ENCODE data around the gene PACS1. TPM values are rescaled to one million over a fixed set of nuclear protein-coding genes. Genes with fewer than 3 reads are reported as not detected.

PACS1 gene
- polyA plus RNA-seq, 3 donors: 8.1 to 36.8 (median 12.4) TPM

- Mint-ChIP-seq H3K36me3 (peaks cover 6 to 7% of the 10 kb centered on the region in 2 donors), H3K4me3 (peak within 1 kb of the TSS in 1 of 2 donors; percentile 62), H3K9me3 (peaks cover 0 to 4% (median 0%) of the 10 kb centered on the region in 7 donors), H3K27me3 (ENCODE audit: low read depth in 3 of 3) (peaks cover 18 to 31% (median 27%) of the 10 kb centered on the region in 3 donors), H3K4me1 (peaks cover 28% of the 10 kb centered on the region), H3K27ac (peak within 1 kb of the TSS in 1 of 7 donors; percentile 21)
- Histone ChIP-seq H4K20me1 (ENCODE audit: insufficient read depth, low read length) (peaks cover 5% of the 10 kb centered on the region), H3K9ac (ENCODE audit: insufficient read depth, low read length, poor library complexity, severe bottlenecking) (no peak within 1 kb of the TSS), H3K27ac (ENCODE audit: low read depth in 1 of 2, low read length in 2 of 2) (no peak within 1 kb of the TSS), H3K79me2 (ENCODE audit: insufficient read depth, low read length) (peaks cover 16% of the 10 kb centered on the region), H2AFZ (ENCODE audit: insufficient read depth, low read depth, low read length, poor library complexity, severe bottlenecking) (no peak within 1 kb of the TSS), H3K9me3 (replicated peaks in 1 of 2; ENCODE audit: control insufficient read depth in 1 of 2, insufficient read depth in 1 of 2, low read length in 2 of 2) (no peaks in the 10 kb centered on the region), H3K4me3 (replicated peaks in 1 of 3; ENCODE audit: low read depth in 2 of 3, low read length in 3 of 3) (no peak within 1 kb of the TSS), H3K36me3 (replicated peaks in 1 of 2; ENCODE audit: control insufficient read depth in 1 of 2, insufficient read depth in 2 of 2, low read length in 2 of 2) (no peaks in the 10 kb centered on the region), H3K4me2 (replicated peaks; ENCODE audit: extremely low read depth, low read length, poor library complexity, severe bottlenecking) (no peak within 1 kb of the TSS), H3K27me3 (ENCODE audit: control insufficient read depth in 2 of 2, insufficient read depth in 2 of 2, low read length in 2 of 2) (peaks cover 2 to 19% of the 10 kb centered on the region in 2 donors), H3K4me1 (ENCODE audit: control insufficient read depth in 1 of 2, insufficient read depth in 2 of 2, low read length in 2 of 2) (peaks cover 16 to 26% of the 10 kb centered on the region in 2 donors)
- TF ChIP-seq, protein P1, sequence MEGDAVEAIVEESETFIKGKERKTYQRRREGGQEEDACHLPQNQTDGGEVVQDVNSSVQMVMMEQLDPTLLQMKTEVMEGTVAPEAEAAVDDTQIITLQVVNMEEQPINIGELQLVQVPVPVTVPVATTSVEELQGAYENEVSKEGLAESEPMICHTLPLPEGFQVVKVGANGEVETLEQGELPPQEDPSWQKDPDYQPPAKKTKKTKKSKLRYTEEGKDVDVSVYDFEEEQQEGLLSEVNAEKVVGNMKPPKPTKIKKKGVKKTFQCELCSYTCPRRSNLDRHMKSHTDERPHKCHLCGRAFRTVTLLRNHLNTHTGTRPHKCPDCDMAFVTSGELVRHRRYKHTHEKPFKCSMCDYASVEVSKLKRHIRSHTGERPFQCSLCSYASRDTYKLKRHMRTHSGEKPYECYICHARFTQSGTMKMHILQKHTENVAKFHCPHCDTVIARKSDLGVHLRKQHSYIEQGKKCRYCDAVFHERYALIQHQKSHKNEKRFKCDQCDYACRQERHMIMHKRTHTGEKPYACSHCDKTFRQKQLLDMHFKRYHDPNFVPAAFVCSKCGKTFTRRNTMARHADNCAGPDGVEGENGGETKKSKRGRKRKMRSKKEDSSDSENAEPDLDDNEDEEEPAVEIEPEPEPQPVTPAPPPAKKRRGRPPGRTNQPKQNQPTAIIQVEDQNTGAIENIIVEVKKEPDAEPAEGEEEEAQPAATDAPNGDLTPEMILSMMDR (IDR thresholded peaks at IDR 0.05): no peak
- 17% methylated on average over 22 of the region's 39 CpGs for WGBS (ENCODE audit: insufficient coverage)
- intact Hi-C loops (cut with micrococcal nuclease): no loop called here
- no peak for DNase-seq
Observed at GRCh38 chr11:66048547-66049323, 21.3 kb upstream of the PACS1 start, which contains the start of gene GAL3ST3. Gene GAL3ST3, minus strand, starts transcription at chr11:66049161. Its CDS starts 3,746 bp downstream, at chr11:66045415.

GRCh38 chr11:66050581-66051231 lies 19.4 kb upstream of the PACS1 start:
- Mint-ChIP-seq H3K27me3 (ENCODE audit: low read depth in 3 of 3) (peaks cover 18 to 25% (median 18%) of the 10 kb centered on the region in 3 donors), H3K9me3 (peaks cover 0 to 4% (median 0%) of the 10 kb centered on the region in 7 donors), H3K4me3 (no peak overlapping the region), H3K27ac (peak overlapping the region in 2 of 7 donors; percentile 33 to 57), H3K36me3 (peaks cover 19 to 24% of the 10 kb centered on the region in 2 donors), H3K4me1 (peaks cover 20% of the 10 kb centered on the region)
- Histone ChIP-seq H3K36me3 (replicated peaks in 1 of 2; ENCODE audit: control insufficient read depth in 1 of 2, insufficient read depth in 2 of 2, low read length in 2 of 2) (peaks cover 13 to 15% of the 10 kb centered on the region in 2 donors), H3K4me1 (ENCODE audit: control insufficient read depth in 1 of 2, insufficient read depth in 2 of 2, low read length in 2 of 2) (peaks cover 16 to 26% of the 10 kb centered on the region in 2 donors), H3K4me2 (replicated peaks; ENCODE audit: extremely low read depth, low read length, poor library complexity, severe bottlenecking) (peak overlapping the region; percentile 85), H4K20me1 (ENCODE audit: insufficient read depth, low read length) (peaks cover 5% of the 10 kb centered on the region), H3K9ac (ENCODE audit: insufficient read depth, low read length, poor library complexity, severe bottlenecking) (no peak overlapping the region), H3K27me3 (ENCODE audit: control insufficient read depth in 2 of 2, insufficient read depth in 2 of 2, low read length in 2 of 2) (peaks cover 2 to 19% of the 10 kb centered on the region in 2 donors), H2AFZ (ENCODE audit: insufficient read depth, low read depth, low read length, poor library complexity, severe bottlenecking) (peak overlapping the region; percentile 94), H3K79me2 (ENCODE audit: insufficient read depth, low read length) (peaks cover 34% of the 10 kb centered on the region), H3K9me3 (replicated peaks in 1 of 2; ENCODE audit: control insufficient read depth in 1 of 2, insufficient read depth in 1 of 2, low read length in 2 of 2) (no peaks in the 10 kb centered on the region), H3K4me3 (replicated peaks in 1 of 3; ENCODE audit: low read depth in 2 of 3, low read length in 3 of 3) (no peak overlapping the region), H3K27ac (ENCODE audit: low read depth in 1 of 2, low read length in 2 of 2) (no peak overlapping the region)
- TF ChIP-seq, protein P1 (IDR thresholded peaks at IDR 0.05): no peak
- WGBS (ENCODE audit: insufficient coverage): 100% methylated on average over 1 of the region's 5 CpGs
- intact Hi-C loops (cut with micrococcal nuclease): no loop called here
- DNase-seq: no peak
